ENCODE measurements around the gene PAFAH1B1.

- TF ChIP-seq CTCF (conservative IDR thresholded peaks at IDR 0.05 in 1 of 2, IDR thresholded peaks at IDR 0.05 in 1 of 2; ENCODE audit: extremely low read depth in 1 of 2, insufficient read depth in 1 of 2, low read depth in 1 of 2, low read length in 2 of 2): no peak
- no peak for TF ChIP-seq EZH2 (IDR thresholded peaks at IDR 0.05; ENCODE audit: borderline replicate concordance, low read length)
Measured at GRCh38 chr17:2704031-2704889, 110.8 kb downstream of the PAFAH1B1 start.

Measured in mammary epithelial cell (primary cell).